ENCODE data around the gene IL20RB. TPM values are rescaled to one million over a fixed set of nuclear protein-coding genes. Genes with fewer than 3 reads are reported as not detected.

IL20RB gene, protein sequence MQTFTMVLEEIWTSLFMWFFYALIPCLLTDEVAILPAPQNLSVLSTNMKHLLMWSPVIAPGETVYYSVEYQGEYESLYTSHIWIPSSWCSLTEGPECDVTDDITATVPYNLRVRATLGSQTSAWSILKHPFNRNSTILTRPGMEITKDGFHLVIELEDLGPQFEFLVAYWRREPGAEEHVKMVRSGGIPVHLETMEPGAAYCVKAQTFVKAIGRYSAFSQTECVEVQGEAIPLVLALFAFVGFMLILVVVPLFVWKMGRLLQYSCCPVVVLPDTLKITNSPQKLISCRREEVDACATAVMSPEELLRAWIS
- 1.7 and 2.4 TPM in 2 replicates for total RNA-seq (2014; rRNA removed; shearing (Covaris generic))

DNA sequence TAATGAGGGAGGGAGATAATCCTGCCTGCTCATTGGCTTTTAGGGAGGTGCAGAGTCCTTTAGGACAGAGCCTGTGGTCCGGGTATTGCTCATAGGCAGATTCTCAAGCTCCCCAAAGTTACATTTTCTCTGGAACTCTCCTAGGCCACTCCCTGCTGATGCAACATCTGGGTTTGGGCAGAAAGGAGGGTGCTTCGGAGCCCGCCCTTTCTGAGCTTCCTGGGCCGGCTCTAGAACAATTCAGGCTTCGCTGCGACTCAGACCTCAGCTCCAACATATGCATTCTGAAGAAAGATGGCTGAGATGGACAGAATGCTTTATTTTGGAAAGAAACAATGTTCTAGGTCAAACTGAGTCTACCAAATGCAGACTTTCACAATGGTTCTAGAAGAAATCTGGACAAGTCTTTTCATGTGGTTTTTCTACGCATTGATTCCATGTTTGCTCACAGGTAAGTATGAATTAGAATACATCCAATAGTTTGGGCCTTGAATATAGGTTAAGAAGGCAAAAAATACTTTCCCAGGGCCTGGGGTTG is at the start of gene IL20RB:
TSS of gene IL20RB (plus strand) at position 233 of the 538 bp plus-strand sequence. CDS start at position 364, 131 bp downstream.
- DNase-seq (ENCODE audit: low read depth): peak; percentile 51

DNA sequence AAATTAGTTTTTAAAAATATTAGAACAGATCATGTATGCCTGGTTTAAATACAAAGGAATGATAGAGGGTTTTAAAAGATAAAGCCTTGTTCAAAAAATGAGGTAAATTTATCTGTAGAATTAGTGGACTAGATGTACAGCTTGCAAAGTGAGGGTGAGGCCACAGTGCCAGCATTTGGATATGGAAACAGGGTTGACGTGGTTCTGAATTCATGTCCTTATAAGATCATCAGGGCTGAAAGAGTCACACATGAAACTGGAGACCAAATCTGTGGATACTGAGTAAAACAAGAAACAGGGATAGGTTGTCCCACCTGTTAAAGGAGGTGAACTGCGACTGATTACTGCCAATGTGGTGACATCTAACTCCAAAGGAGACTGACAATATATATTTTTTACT is 49.5 kb upstream of the IL20RB start:
- DNase-seq (ENCODE audit: low read depth): no peak

DNA sequence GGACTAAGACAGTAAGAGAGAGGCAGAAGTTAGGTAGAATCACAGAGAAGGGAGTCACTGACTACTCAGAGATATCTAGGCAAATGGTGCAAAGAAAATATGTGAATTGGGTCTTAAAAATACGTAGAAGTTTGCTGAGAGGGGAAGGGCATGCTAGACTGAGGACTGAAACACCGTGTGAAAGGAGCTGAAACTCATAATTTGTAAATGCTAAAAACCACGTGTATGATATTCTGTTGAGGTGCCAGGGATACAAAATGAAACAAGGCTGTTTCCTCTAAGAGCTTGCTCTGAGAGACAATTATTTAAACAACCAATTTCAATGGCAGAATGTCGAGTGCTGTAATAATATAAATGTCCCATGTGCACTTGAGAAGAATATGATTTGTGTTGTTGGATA is 48.6 kb upstream of the IL20RB start:
- DNase-seq (ENCODE audit: low read depth): no peak

DNA sequence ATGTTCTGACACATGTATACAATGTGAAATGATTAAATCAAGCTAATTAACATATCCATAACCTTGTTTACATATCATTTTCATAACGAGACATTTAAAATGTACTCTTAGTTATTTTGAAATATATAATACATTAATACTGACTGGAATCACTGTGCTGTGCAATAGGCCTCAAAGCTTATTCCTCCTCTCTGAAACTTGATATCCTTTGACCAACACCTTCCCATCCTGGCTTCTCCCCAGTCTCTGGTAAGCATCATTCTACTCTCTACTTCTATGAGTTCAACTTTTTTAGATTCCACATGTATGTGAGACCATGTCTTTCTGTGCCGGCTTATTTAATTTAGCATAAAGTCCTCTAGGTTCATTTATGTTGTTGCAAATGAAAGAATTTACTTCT is 47.1 kb upstream of the IL20RB start:
- DNase-seq (ENCODE audit: low read depth): no peak

DNA sequence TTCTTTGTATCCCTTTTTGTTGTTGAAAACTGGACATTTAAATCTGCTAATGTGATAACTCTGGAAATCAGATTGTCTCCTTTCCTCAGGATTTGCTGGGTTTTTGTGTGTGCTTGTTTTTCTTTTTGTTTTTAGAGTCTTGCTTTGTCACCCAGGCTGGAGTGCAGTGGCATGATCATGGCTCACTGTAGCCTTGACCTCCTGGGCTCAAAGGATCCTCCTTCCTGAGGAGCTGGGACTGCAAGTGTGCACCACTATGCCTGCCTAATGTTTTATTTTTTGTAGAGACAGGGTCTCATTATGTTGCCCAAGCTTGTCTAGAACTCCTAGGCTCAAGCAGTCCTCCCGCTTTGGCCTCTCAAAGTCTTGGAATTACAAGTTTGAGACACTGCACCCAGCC is 44.6 kb upstream of the IL20RB start:
- DNase-seq (ENCODE audit: low read depth): no peak

DNA sequence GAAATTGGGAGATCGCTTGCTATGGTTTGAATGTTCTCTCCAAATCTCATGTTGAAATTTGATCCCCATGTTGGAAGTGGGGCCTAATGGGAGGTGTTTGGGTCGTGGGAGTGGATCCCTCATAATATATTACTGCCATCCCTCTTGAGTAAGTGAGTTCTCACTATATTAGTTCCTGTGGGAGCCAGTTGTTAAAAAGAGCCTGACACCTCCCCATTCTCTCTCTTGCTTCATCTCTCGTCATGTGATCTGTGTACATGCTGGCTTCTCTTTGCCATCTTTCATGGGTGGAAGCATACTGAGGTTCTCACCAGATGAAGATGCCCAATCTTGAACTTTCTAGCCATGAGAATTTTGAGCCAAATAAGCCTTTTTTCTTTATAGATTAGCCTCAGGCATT is 43.0 kb upstream of the IL20RB start:
- no peak for DNase-seq (ENCODE audit: low read depth)

DNA sequence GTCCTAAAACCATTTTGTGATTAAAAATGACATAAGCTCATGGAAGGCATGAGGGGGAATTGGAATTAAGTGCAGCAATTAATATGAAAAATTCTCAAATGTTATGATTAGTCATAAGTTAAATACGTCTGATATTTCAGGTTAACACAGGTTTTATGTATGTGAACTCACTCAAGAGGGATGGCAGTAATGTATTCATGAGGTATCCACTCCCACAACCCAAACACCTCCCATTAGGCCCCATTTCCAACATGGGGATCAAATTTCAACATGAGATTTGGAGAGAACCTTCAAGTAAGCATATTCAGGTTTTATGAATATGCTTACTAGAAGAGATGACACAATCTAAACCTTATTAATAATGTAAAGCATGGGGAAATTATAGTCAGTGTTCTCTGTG is 41.6 kb upstream of the IL20RB start:
- DNase-seq (ENCODE audit: low read depth): no peak

DNA sequence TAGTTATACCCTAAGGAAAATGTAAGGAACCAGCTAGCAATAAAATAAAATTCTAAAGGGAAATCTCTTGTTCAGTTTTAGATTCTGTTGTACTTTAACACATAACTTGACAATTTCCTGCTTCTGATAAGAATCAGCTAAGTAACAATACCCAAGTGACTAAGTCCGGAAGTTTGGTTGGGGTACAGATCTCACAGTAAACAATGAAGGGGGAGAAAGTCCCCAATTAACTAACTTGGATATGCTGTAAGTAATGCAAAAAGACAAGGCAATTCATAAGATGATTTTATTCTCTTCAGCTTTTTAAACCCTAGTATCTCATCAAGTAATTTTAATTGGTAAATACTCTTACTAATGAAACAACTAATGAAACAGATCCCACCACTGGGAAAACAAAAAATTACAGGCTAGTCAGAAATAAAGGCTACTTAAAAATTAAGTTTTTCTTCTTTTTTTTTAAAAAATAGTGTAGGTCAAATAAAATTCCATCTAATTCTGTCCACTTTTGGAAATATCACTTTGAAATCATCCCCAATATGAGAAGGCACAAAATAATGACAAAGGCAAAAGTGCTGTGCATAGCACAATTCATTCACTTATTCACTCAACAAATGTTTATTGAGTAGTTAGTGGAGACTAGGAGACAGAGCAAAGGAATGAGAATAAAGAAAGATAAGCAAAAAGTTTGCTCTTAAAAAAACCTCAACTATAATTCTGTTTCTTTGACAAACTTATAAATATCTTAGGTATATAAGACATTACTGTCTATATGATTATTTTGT is 37.8 kb upstream of the IL20RB start:
- peak; percentile 77 for DNase-seq (ENCODE audit: low read depth)

DNA sequence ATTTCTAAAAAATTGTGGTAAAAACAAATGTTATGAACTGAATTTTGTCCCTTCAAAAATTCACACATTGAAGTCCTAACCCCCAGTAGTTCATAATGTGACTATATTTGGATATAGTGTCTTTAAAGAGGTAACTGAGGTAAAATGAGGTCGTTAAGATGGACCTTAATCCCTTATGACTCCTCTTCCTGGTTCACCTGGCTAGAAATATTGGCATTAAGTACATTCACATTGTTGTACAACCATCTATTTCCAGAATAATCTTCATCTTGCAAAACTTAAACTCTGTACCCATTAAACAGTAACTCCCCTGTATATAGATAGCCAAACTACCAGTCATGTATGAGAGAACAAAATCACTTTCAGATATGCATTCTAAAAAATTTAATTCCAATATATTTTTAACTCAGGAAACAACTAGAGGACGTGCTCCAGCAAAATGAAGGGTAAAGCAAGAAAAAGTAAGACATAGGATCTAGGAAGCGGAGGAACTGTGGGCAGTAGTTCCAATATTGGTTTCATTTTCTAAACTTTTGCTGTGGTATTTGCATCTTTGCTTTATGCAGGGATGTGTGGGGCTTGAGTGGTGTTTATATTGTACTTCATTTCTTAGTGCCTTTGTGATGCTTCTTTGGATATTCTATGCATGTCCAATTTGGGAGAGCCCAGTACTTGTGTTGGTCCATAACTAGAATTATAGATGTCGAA is 36.7 kb upstream of the IL20RB start:
- DNase-seq (ENCODE audit: low read depth): no peak

DNA sequence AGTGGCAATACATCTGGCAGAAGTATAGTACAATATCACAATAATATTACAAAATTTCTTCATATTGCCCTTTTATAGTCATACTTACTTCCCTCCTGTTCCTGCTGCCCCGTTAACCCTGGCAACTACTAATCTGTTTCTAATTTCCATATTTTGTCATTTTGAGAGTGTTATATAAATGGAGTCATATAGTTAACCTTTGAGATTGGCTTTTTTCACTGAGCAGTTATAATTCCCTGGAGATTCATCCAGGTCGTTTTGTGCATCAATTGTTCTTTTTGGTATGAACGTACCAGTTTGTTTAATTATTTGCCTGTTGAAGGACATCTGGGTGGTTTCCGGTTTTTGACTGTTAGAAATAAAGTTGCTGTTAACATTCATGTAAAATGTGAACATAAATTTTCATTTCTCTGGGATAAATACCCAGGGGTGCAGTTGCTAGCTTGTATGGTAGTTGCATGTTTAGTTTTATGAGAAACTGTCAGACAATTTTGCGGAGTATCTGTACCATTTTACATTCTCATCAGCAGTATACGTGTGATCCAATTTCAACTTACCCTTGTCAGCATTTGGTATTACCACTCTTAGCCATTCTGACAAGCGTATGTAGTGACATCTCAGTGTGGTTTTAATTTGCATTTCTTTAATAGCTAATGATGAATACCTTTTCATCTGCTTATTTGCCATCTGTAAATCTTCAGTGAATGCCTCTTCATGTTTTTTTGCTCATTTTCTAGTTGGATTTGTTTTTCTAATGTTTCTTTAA is 32.2 kb upstream of the IL20RB start:
- no peak for DNase-seq (ENCODE audit: low read depth)

DNA sequence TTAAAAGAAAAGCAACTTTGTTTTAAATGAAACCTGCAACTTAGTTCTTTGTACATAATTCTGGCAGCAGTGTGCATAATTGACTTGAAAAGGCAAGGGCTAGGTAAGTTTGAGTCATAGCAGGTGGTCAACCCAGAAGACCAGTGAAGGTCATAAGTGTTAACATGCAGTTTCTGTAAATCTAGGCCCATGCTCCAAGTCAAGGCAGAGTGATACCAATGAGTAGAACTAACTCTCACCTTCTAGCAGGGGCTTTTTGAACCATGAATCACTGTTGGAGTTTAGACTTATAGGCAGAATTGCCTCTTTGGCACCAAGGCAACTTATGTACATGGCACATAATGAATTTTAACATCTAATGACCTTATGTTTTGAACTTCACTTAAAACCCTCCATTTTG is 29.5 kb upstream of the IL20RB start:
- no peak for DNase-seq (ENCODE audit: low read depth)

DNA sequence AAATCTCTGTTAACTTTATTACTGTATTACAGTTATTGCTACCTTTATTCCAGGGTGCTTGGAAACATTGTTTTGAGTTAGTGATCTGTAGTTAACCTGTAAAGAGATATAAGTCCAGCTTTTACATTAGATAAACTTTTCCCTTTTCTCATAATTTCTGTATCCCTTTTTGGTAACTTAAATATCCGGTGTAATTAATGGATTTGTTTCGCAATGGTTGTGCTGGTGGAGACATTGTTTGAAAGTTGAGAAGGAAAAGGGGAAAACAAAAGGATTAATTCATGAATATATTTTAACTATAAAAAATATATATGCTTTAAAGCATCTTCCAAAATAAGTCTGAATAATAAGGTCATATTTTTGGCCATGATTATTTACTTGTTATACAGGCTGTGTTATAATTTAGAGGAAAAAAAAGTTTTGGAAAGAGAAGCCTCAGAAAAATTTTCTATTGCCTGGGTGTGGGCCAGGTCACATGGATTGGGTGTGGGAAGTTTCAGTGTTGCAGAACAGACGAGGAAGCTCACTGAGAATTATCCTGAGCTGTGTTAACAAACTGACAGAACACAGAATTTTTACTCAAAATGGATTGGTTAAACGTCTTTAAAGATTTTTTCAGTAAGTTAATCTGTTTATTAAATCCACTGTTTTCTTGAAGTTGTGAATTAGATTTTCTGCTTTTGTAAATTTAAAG is 27.7 kb upstream of the IL20RB start:
- no peak for DNase-seq (ENCODE audit: low read depth)

DNA sequence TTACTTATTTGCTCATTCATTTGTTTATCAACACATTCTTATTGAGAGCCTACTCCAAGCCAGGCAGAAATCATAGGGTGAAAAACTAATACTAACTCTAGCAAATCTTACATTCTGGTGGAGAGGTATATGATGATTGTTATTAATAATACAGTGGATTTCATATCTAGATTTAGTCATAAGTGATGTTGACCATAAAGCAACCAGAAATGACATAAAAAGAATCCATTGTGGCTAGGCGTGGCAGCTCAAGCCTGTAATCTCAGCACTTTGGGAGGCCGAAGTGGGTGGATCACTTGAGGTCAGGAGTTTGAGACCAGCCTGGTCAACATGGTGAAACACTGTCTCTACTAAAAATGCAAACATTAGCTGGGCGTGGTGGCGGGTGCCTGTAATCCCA is 26.2 kb upstream of the IL20RB start:
- no peak for DNase-seq (ENCODE audit: low read depth)

DNA sequence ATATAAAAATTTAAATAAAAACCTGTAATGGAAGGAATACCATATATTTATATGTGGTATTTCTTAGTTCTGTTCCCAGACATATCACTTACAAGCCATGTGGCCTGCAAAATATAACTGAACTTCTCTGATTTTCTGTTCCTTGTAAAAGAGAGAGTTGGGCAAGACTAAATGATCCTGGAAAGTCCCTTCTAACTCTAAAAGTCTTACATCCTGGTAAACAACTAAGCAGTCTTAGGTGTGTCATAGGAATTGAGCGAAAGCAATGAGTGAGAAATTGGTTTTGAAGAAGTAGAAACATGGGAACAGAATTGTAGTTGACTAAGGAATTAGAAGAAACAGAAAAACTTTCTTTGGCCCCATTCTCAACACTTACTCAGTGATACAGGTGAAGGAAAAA is 25.3 kb upstream of the IL20RB start:
- peak; percentile 39 for DNase-seq (ENCODE audit: low read depth)

DNA sequence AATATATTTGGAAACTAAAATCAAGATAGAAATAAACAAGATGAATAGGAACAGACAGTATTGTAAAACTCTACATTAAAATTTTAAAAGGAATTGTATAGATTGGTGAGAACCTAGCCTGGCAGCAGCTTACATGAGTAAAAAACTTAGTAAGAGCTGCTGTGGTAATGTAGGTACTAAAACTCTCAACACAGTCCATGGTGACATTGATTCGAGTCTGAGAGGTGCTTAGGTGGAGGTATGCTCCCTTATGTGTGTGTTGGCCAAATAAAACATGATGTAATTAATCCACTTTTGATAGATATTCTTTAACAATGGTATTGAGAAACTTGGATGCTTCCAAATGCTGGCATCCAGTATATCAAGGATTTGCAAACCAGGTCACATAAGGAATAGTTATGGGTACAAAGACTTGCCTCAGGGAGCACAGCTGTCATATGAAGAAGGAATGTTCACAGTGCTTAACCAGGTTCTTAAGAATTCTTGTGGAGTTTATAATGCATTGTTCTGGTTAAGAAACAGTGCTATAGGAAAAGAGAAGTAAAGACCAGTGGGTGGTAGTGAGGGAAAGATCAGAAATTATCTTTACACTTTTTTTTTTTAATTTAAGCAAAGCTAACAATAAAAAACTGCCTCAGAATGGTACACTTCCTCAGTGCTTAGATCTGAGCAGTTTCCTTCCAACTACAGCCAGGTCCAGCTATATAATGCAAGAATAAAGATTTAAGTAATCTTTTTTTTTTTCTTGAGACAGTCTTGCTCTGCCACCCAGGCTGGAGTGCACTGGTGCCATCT is 24.6 kb upstream of the IL20RB start:
- no peak for DNase-seq (ENCODE audit: low read depth)

DNA sequence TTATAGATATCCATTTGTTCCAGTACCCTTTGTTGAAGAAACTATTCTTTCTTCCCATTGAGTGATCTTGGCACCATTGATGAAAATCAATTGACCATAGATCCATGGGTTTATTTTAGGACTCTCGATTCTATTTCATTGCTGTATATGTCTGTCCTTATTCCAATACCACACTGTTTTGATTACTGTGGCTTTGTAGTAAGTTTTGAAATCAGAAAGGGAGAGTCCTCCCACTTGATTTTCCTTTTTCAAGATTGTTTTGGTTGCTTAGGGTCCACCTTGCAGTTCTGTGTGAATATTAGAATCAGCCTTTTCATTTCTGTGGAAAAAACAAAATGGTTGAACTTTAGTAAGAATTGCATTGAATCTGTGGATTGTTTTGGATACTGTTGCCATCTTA is 20.6 kb upstream of the IL20RB start:
- DNase-seq (ENCODE audit: low read depth): no peak

DNA sequence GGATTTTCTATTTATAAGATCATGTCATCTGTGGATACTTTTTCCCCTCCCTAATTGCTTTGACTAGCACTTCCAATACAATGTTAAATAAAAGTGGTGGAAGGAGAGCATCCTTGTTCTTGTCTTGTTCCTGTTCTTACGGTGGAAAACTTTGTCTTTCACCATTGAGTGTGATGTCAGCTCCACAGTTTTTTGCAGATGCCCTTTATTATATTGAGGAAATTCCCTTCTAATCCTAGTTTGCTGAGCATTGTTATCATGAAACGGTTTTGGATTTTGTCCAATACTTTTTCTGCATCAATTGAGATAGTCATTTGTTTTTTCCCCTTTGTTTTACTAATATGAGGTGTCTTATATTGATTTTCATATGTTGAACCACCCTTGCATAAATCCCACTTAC is 19.9 kb upstream of the IL20RB start:
- peak; percentile 40 for DNase-seq (ENCODE audit: low read depth)

DNA sequence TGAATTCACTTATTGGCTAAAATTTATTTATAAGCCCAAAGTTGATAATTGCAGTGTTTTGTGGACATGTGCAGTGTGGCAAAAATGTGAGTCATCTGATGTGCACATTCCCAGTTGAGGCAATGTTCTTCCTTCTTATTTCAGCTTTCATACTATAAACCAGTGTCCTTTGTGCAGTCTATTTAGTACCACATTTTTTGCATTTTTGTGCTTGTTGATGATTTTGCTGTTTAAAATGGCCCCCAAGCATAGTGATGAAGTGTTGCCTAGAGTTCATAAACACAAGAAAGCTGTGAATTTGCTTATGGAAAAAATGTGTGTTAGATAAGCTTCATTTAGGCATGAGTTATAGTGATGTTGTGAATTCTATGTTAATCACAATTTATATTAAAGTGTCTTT is 19.4 kb upstream of the IL20RB start:
- peak; percentile 70 for DNase-seq (ENCODE audit: low read depth)

DNA sequence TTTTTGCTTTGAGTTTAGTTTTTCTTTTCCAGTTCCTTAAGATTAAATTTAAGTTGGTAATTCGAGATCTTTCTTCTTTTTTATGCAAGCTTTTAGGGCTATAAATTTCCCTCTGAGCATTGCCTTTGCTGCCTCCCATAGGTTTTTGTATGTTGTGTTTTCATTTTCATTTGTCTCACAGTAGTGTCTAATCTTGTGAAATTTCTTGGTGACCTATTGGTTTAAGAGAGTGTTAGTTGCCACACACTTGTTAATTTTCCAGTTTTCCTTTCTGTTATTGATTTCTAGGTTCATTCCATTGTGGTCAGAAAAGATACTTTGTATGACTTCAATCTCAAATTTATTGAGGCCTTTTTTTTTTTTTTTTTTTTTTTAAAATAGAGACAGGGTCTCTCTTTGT is 18.3 kb upstream of the IL20RB start:
- DNase-seq (ENCODE audit: low read depth): no peak

DNA sequence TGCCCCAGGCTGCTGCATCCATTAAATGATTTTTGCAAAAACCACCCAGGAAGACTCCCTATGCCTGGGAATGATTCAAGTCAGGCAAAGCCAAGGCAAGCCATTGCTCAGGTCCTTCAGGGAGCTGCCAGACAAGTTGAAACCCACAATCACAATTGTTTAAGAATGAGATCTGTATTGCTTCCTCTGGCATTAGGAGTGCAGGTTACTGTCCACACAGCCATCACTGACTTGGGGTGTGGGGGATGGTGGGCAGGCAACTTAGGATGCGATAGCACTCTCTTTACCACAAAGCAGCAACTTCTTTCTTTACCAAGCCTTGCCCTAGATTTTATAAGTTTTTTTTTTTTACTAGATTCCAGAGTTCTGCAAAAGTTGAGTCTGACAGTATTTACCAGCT is 15.0 kb upstream of the IL20RB start:
- no peak for DNase-seq (ENCODE audit: low read depth)

Data from M059J (cell line).